ENCODE data around the gene TOM1.

GRCh38 chr22:35343664-35344550 lies 44.2 kb downstream of the TOM1 start:
- TF ChIP-seq CTCF (IDR thresholded peaks at IDR 0.05; ENCODE audit: insufficient read depth, low read depth, low read length) = no peak
- TF ChIP-seq EZH2 (IDR thresholded peaks at IDR 0.05; ENCODE audit: insufficient read depth, low read length) = no peak
